ENCODE measurements around the gene ROBO1. TPM values are rescaled to one million over a fixed set of nuclear protein-coding genes. Genes with fewer than 3 reads are reported as not detected.

Gene ROBO1
- total and polyA plus RNA-seq, 2 of the 13 experiments (the other 11 are each of a cell fraction or from before 2014, with no cell fraction given): 52.2 to 71.0 TPM

- H3K79me2 ChIP-seq (ENCODE audit: insufficient read depth, low read length): no peaks in the 10 kb centered on the region
- ATAC-seq (no peak), DNase-seq (ENCODE audit: low spot score) (no peak), FAIRE-seq (no peak)
- no peaks in the 10 kb centered on the region for H4K20me1 ChIP-seq (ENCODE audit: insufficient read depth, low read length)
- no peak overlapping the region for H2AFZ ChIP-seq (ENCODE audit: low read length)
- H3K9ac ChIP-seq (ENCODE audit: insufficient read depth, low read depth, low read length): no peak overlapping the region
- no TSS peak for BruUV-seq (replicated peaks)
- H3K4me2 ChIP-seq (ENCODE audit: low read depth, low read length): no peak overlapping the region
- H3K36me3 ChIP-seq (replicated peaks in 1 of 2; ENCODE audit: control insufficient read depth in 1 of 2, insufficient read depth in 2 of 2, low read length in 2 of 2): no peaks in the 10 kb centered on the region
- H3K9me3 ChIP-seq (ENCODE audit: low read length): no peaks in the 10 kb centered on the region
- ChIA-PET POLR2A (no interaction called here), CTCF (ENCODE audit: low intra/inter-chr PET ratio, low total read pairs) (no interaction called here)
- 19% methylated on average over 7 of the region's 7 CpGs for WGBS (ENCODE audit: low lambda C conversion rate)
- no peak overlapping the region for H3K27ac ChIP-seq (ENCODE audit: extremely low read length, insufficient read depth, low read length)
- intact Hi-C loops (cut with micrococcal nuclease; ENCODE audit: unreplicated experiment) (no loop called here), in situ Hi-C loops (cut with HindIII; ENCODE audit: extremely low pct_ligation_motif_present, low pct_unique_long_range_greater_than_20kb) (no loop called here)
- H3K27me3 ChIP-seq (ENCODE audit: control insufficient read depth in 1 of 2, insufficient read depth in 2 of 2, low read length in 2 of 2): no peaks in the 10 kb centered on the region
- TF ChIP-seq GABPB1 (CRISPR knock-in tag; IDR thresholded peaks at IDR 0.05) (no peak), GFI1 (CRISPR knock-in tag; IDR thresholded peaks at IDR 0.05; ENCODE audit: borderline replicate concordance) (no peak), ZBTB43 (CRISPR knock-in tag; conservative IDR thresholded peaks at IDR 0.05) (no peak), ZBTB21 (CRISPR knock-in tag; IDR thresholded peaks at IDR 0.05) (no peak), ZNF407 (CRISPR knock-in tag; IDR thresholded peaks at IDR 0.05; ENCODE audit: not compliant biosample characterization) (no peak), ZFYVE20 (CRISPR knock-in tag; IDR thresholded peaks at IDR 0.05; ENCODE audit: borderline replicate concordance, low read depth) (no peak), AGO2 (optimal IDR thresholded peaks at IDR 0.05; ENCODE audit: low read depth, low read length) (no peak), MXD1 (CRISPR knock-in tag; IDR thresholded peaks at IDR 0.05) (no peak)
- H3K4me3 ChIP-seq (replicated peaks in 1 of 3; ENCODE audit: insufficient read depth in 1 of 3, low read depth in 2 of 3, low read length in 3 of 3): no peak overlapping the region
- no peaks in the 10 kb centered on the region for H3K4me1 ChIP-seq (ENCODE audit: insufficient read depth, low read length)
These were observed 194.9 kb downstream of the ROBO1 start for GRCh38 chr3:79572930-79573329.
